NCI-H1092 treated with DMSO at 0.1 percent for 48 hours (cell line): ENCODE measurements around the gene EAF1.
"Not testable (repeated sequence)": the region's sequence is repeated elsewhere in the genome, so short reads cannot be mapped to it uniquely, and the experiment has no call there.

Experiments
- DNase-seq: peaks from one replicate; lab custom pipeline; 2025; lab: John Stamatoyannopoulos, UW

The EAF1 gene

DNA sequence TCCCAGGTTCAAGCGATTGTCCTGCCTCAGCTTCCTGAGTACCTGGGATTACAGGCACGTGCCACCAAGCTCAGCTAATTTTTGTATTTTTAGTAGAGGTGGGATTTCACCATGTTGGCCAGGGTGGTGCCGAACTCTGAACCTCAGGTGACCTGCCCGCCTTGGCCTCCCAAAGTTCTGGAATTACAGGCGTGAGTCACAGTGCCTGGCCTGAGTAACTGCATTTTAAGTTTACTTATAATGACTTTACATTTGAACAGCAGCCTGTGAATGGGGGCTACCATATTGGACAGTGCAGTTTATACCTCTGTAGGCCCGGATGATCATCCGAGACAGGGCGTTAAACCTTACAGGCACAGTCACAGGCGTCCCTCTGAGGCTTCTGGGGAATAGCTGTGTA, 24.8 kb downstream of the EAF1 start:
- DNase-seq: no peak

DNA sequence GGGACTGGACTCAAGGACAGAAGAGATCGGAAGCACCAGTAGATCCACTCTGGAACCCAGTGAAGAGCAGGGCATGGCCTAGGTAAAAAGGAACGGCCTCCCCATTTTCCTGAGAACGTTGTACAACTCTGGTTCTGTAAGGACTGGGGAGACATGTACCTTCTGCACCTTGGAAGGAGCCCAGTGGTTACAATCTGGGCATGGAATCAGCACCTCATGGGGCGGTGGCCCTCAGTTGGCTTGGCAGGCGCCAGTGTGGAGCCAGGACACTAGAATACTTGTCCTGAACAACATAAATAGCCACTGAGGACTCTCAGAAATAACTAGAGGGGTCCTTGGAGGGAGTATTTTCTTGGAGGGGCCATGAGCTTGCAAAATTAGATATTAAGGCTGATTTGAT, 25.6 kb downstream of the EAF1 start:
- no peak for DNase-seq

- DNase-seq: no peak
Observed at GRCh38 chr3:15453501-15453900, 26.1 kb downstream of the EAF1 start.

DNA sequence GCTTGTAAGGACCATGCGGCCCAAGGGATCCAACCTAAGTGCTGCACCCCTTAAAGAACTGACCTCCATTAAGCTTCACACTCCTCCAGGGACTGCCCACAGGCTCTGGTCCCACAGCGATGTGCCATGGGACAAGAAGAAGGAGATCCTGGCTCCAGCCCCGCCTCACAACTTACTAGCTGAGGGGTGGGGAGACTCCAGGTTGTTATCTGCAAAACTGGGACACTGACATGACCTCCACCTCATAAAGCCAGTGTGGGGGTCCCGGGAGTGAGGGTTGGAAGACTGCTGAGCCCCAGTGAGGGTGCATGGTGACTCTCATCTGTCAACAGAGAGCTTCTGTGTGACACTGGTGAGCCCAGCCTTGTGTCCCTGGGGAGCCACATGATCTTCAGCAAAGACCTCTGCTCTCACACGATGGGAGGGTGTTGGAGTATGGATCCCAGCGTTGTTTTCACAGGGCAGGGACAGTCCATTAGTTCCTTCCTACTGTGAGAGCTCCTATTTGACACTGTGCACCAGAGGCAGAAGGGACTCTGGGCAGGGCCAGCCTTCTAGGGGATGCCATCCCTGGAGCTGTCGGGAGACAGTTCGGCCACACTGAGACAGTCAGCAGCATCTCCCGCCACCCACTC, 26.7 kb downstream of the EAF1 start:
- DNase-seq: no peak

DNA sequence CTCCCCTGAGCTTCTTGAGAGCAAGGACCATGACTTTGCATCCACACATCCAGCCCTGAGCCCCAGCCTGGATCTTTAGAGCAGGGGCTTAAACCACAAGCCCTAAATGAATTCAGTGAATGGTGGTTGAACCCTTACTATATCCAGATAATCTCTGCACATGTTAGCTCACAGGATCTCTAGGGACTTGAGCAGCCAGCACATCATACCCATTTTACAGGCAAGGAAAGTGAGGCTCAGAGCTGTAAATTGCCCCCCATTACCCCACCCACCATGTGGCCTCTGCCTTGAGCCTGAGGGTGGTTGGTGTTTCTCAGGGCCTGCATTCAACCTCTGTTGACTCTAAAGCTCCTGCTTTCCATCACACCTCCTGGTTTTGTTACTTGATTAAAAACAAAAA, 27.6 kb downstream of the EAF1 start:
- DNase-seq: no peak

DNA sequence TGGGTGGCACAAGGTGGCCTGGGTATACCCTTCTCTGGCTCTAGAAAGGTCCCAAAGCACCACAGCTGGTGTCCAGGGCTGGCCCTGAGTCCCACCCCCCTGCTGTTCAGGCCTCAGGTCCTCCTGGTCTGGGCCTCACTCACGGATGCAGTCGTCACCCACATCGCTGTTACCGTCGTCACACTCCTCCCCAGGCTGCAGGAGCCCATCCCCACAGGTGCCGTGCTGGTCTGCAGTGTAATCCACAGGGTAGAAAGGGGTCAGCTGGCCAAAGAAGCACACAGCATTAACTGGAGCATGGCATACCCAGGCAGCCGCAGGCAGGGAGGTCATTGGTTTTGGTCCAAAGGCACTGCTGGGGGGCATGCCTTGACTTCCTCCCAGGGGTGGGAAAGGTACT, 28.4 kb downstream of the EAF1 start:
- DNase-seq: no peak

- no peak for DNase-seq
Observed at GRCh38 chr3:15456321-15456720, 28.9 kb downstream of the EAF1 start.

- not testable (repeated sequence) for DNase-seq
Observed at GRCh38 chr3:15456915-15457314, 29.5 kb downstream of the EAF1 start.

DNA sequence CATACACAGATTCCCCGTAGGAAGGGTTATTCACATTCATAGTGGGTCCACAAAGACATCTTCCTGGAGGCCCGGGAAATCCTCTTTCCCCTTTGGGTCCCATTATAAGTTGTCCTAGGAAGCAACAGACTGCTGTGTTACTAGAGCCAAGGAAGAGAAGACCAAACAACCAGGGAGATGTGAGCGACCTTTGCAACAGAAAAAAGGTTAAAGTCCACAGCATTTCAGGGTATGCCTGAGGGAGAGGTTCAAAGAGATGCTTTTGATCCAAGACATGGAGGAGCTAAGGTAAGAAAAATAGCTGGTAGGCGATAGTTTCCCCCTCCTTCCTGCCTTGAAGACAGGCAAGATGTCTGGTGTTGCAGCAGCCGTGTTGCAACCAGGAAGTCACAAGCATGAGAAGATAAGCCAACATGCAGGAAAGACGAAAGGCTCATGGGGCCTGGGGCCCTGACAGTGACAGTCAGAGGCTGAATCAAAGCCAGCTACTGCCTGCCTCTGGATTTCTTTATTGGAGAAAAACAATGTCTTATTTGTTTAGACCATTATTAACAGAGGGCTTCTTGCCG, 30.9 kb downstream of the EAF1 start:
- DNase-seq: no peak

DNA sequence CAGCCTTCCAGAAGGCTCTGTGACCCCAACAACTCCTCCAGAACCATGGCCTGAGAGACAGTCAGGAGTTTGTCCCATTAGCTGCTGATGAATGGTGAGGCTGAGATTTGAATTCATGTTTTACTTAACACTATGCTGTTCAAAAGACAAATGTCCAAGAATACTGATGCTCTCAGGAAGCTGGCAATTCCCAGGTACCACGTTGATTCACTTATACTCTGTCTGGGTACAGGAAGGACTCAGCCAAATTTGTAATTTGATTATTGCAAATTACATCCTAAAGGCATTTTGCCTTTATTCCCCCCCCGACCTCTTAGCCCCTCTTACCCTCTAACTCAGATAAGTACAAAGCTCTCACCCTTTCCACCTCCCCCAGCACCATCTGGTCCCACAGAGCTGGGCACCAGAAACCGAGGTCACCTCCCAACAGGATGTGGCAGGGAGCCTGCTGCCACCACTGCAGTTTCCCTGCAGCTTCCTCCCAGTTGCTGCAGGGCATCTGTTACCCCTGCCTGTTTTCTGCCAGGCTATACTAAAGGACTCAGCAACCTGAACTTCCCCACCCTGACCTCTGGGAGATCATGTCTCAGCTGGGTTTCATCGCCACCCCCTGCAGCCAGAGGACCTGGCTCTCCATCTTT, 33.6 kb downstream of the EAF1 start:
- DNase-seq: no peak

GRCh38 chr3:15462451-15462850, 35.1 kb downstream of the EAF1 start:
- no peak for DNase-seq

DNA sequence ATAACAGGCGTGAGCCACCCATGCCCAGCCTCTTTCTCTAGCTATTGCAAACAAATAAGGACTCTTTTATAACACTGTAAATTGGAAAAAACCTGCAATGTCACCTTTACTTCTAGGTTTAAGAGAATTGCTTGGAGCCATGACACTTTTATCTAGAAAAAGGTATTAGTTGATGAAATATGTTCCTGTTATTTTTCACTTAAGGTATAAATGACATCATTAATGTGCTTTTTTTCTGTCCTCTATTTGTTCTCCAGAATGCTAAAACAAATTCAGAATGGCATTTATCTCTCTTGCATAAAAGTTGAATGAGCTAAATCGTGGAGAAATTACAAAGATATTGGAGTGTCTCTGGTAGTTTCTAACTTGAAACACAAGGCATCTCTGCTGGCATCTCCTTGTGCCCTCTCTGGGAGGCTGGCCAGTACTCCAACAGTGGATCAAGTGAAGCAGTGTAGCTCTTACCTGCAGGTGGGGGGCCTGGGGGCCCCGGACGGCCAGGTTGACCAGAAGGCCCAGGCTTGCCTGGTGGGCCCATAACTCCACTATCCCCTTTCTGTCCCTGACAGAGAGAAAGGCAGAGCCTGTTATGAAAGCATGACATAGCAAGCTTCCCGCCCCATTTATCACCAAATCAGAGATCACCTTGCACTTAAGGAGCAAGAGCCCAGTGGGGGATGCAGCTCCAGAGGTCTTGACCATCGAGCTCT, 38.6 kb downstream of the EAF1 start:
- DNase-seq: no peak

DNA sequence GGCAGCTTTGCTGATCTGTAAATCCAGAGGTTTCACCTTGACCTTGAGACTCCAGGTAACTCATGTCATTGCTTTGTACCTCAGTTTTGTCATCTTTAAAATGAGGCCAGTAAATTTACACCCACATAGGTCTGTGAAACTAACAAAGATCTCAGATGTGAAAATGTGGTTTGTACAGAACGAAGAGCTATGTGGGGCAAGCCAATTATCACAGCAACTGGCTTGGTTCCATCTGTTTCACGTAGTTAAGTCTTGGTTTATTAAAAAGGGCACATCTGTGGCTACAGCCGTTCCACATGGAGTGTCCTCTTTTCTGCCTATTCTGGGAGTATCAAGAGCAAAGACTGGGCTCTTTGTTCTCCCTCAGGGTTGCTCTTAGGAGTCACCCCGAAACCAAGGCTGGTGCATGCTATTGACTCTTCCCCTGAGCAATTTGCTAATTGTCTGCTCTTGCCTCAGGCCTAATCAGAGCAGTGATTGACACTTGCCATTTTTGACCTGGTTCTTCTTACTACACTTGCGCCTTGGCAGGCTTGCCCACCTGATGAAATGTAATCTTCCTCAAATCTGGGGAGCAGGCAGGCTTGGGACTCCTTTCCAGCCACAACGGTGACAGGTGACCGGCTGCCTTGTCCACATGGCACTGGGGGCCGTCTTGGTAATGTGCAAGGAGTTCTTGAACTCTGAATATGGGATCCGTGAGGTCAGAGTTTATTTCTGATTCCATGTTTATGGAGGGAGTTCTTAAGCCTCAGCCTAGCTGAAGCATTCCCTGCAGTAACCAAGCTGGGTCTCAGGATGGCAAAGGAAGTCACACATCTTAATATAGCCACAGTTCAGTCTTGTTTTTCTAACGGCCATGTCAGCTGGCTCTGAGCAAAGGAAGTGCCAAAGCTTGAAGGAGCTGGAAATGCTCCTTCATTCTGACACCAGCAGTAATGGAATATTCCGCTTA, 40.1 kb downstream of the EAF1 start:
- DNase-seq: no peak

DNA sequence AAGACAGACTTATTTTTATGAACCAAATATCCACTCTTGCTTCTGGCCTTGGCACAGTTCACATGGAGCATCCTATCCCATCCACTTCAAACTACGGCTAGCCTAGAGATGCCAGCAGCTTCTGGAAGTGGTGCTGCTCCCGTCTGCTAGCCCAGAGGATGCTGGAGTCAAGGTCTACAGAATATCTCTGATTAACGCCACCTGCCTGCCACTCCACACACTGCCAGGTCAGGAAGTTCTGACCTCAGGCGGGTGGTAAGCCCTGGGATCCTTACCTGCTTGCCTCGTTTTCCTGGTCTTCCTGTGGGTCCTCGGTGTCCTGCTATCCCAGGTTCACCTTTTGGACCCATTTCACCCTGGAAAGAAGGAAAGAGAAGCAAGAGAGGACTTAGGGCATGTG, 42.9 kb downstream of the EAF1 start:
- DNase-seq: no peak

GRCh38 chr3:15470849-15471248, 43.5 kb downstream of the EAF1 start:
- DNase-seq: no peak

DNA sequence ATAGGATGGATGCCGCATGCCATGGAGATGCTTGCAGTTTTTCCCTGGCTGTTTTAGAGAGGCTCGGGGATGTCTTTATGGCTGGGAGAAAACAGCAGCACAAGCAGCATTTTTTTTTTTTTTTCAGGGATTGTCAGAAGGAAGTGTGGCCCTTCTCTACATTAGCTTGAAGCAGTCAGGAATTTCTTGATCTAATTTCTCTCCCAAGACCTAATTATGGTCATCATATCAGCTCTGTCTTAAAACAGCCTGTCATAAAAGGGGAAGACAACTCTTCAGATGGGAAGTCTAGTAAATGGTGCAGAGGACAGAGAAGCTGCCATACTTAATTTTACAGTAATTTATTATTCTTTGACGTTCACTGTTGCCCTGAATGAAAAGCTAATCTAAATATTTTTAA, 44.5 kb downstream of the EAF1 start:
- no peak for DNase-seq

GRCh38 chr3:15475161-15475560, 47.8 kb downstream of the EAF1 start:
- DNase-seq: no peak

DNA sequence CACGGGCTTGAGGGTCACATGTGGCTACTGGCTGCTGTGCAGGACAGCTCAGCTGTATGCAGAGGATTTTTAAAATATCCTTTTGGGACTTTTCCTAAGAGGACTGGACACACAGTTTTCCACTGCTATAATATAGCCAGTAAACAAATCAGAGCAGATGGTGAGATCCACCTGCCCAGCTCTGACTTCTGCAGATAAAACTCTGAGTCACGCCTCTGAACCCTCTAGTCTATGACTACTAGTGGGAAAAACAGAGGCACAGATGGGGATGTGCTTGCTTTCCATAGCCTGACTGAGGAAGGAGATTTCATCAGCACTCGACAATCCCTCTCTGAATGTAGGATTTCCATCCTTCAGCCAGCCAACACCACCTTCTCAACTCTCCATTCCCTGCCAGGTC, 49.0 kb downstream of the EAF1 start:
- DNase-seq: no peak

DNA sequence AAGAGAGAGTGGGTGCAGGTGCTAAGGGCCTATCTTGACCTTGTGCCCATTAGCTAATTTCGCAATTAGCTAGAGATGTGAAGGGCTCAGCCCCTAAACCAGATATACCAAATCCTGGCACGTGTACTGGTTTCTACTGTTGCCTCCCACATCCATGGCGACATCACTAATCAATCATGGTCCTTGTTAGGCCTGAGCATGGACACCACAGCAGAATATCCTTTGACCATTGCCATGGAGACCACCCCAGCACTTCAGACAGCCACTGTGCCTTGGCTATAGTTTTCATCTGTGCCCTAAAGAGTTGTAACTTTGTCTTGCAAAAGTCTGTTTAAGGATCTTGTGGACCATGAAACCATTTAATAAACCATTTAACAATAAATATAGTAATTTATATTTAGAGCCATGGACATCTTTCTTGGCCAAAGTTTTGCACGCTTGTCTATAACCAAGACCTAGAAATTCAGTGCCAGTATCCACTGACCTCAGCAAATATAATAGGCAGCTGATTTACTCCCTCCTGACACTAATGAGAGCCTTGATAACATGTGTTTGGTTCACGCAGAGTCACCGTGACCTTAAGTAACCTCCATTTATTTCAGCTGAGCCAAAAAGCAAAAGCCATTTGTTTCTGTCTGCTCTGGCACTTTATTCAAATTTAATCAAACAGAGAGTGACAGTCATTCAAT, 50.7 kb downstream of the EAF1 start:
- no peak for DNase-seq

- DNase-seq: no peak
Observed at GRCh38 chr3:15478640-15478979, 51.2 kb downstream of the EAF1 start.

DNA sequence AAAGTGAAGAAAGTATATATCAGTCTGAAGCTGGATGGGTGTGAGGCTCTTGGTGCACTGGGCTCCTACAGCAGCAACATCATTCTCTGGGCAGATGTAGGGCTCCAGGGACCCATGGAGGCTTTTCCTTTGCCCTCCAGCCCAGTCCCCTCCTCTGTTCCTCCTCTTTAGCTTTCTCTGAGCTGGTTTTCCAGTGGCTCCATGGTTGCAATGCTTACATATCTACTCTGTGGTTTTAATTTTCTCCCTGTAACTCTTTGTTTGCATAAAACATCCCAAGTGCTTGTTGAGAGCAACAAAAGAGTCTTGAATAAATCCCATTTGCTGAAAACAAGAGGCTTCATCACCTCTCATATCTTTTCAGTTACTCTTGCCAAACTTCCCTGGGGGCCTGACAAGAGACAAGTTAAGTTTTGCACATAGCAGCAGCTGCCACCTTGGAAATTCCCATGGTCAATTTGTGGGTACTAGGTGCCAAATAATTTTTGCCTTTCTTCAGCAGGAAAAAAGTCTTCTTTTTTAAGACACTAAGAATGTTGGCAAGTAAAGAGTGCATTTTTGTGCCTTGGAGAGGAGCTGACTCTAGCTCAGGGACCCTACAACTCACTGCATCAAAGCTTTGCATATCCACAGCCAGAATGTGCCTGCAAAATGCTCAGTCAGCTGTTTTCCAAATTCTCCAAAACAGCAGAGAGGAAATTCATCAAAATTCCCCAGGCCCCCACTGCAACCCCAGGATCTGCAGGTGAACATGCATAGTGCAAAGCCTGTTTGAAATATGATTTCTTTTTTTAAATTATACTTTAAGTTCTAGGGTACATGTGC, 52.2 kb downstream of the EAF1 start:
- DNase-seq: no peak
